ENCODE data around the gene FNDC10.

Gene FNDC10

DNA sequence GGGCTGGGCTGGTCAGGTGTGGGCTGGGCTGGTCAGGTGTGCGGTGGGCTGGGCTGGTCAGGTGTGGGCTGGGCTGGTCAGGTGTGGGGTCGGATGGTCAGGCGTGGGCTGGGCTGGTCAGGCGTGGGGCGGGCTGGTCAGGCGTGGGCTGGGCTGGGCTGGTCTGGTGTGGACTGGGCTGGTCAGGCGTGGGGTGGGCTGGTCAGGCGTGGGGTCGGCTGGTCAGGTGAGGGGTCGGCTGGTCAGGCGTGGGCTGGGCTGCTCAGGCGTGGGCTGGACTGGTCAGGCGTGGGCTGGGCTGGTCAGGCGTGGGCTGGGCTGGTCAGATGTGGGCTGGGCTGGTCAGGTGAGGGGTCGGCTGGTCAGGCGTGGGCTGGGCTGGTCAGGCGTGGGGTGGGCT lies 5.8 kb upstream of the FNDC10 start:
- TF ChIP-seq ARNTL (CRISPR knock-in tag; IDR thresholded peaks at IDR 0.05; ENCODE audit: borderline replicate concordance, low read depth): no peak
- no peak for TF ChIP-seq ZFP30 (CRISPR knock-in tag; IDR thresholded peaks at IDR 0.05)
- no peak for TF ChIP-seq RARB (CRISPR knock-in tag; IDR thresholded peaks at IDR 0.05)
- no peak for TF ChIP-seq OSR1 (CRISPR knock-in tag; IDR thresholded peaks at IDR 0.05)
- TF ChIP-seq TOX (CRISPR knock-in tag; IDR thresholded peaks at IDR 0.05; ENCODE audit: borderline replicate concordance): no peak
- TF ChIP-seq ZNF70 (CRISPR knock-in tag; IDR thresholded peaks at IDR 0.05): no peak
- TF ChIP-seq ZNF565 (CRISPR knock-in tag; conservative IDR thresholded peaks at IDR 0.05; ENCODE audit: low read depth): no peak
- TF ChIP-seq ZFP3 (CRISPR knock-in tag; IDR thresholded peaks at IDR 0.05): no peak
- TF ChIP-seq, protein P1, sequence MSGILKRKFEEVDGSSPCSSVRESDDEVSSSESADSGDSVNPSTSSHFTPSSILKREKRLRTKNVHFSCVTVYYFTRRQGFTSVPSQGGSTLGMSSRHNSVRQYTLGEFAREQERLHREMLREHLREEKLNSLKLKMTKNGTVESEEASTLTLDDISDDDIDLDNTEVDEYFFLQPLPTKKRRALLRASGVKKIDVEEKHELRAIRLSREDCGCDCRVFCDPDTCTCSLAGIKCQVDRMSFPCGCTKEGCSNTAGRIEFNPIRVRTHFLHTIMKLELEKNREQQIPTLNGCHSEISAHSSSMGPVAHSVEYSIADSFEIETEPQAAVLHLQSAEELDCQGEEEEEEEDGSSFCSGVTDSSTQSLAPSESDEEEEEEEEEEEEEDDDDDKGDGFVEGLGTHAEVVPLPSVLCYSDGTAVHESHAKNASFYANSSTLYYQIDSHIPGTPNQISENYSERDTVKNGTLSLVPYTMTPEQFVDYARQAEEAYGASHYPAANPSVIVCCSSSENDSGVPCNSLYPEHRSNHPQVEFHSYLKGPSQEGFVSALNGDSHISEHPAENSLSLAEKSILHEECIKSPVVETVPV (CRISPR knock-in tag; IDR thresholded peaks at IDR 0.05): no peak
- TF ChIP-seq GLIS3 (CRISPR knock-in tag; IDR thresholded peaks at IDR 0.05): no peak
- TF ChIP-seq, protein P2, sequence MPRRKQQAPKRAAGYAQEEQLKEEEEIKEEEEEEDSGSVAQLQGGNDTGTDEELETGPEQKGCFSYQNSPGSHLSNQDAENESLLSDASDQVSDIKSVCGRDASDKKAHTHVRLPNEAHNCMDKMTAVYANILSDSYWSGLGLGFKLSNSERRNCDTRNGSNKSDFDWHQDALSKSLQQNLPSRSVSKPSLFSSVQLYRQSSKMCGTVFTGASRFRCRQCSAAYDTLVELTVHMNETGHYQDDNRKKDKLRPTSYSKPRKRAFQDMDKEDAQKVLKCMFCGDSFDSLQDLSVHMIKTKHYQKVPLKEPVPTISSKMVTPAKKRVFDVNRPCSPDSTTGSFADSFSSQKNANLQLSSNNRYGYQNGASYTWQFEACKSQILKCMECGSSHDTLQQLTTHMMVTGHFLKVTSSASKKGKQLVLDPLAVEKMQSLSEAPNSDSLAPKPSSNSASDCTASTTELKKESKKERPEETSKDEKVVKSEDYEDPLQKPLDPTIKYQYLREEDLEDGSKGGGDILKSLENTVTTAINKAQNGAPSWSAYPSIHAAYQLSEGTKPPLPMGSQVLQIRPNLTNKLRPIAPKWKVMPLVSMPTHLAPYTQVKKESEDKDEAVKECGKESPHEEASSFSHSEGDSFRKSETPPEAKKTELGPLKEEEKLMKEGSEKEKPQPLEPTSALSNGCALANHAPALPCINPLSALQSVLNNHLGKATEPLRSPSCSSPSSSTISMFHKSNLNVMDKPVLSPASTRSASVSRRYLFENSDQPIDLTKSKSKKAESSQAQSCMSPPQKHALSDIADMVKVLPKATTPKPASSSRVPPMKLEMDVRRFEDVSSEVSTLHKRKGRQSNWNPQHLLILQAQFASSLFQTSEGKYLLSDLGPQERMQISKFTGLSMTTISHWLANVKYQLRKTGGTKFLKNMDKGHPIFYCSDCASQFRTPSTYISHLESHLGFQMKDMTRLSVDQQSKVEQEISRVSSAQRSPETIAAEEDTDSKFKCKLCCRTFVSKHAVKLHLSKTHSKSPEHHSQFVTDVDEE (CRISPR knock-in tag; IDR thresholded peaks at IDR 0.05): no peak
- TF ChIP-seq PPARA (CRISPR knock-in tag; IDR thresholded peaks at IDR 0.05; ENCODE audit: borderline replicate concordance): no peak
- no peak for TF ChIP-seq SNAI2 (CRISPR knock-in tag; IDR thresholded peaks at IDR 0.05)
- TF ChIP-seq, protein P3, sequence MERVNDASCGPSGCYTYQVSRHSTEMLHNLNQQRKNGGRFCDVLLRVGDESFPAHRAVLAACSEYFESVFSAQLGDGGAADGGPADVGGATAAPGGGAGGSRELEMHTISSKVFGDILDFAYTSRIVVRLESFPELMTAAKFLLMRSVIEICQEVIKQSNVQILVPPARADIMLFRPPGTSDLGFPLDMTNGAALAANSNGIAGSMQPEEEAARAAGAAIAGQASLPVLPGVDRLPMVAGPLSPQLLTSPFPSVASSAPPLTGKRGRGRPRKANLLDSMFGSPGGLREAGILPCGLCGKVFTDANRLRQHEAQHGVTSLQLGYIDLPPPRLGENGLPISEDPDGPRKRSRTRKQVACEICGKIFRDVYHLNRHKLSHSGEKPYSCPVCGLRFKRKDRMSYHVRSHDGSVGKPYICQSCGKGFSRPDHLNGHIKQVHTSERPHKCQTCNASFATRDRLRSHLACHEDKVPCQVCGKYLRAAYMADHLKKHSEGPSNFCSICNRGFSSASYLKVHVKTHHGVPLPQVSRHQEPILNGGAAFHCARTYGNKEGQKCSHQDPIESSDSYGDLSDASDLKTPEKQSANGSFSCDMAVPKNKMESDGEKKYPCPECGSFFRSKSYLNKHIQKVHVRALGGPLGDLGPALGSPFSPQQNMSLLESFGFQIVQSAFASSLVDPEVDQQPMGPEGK (CRISPR knock-in tag; IDR thresholded peaks at IDR 0.05; ENCODE audit: borderline replicate concordance): no peak
- TF ChIP-seq ZNF8 (CRISPR knock-in tag; IDR thresholded peaks at IDR 0.05): no peak
- TF ChIP-seq, protein P4, sequence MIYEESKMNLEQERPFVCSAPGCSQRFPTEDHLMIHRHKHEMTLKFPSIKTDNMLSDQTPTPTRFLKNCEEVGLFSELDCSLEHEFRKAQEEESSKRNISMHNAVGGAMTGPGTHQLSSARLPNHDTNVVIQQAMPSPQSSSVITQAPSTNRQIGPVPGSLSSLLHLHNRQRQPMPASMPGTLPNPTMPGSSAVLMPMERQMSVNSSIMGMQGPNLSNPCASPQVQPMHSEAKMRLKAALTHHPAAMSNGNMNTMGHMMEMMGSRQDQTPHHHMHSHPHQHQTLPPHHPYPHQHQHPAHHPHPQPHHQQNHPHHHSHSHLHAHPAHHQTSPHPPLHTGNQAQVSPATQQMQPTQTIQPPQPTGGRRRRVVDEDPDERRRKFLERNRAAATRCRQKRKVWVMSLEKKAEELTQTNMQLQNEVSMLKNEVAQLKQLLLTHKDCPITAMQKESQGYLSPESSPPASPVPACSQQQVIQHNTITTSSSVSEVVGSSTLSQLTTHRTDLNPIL (CRISPR knock-in tag; IDR thresholded peaks at IDR 0.05; ENCODE audit: low read depth): no peak
- no peak for ATAC-seq

DNA sequence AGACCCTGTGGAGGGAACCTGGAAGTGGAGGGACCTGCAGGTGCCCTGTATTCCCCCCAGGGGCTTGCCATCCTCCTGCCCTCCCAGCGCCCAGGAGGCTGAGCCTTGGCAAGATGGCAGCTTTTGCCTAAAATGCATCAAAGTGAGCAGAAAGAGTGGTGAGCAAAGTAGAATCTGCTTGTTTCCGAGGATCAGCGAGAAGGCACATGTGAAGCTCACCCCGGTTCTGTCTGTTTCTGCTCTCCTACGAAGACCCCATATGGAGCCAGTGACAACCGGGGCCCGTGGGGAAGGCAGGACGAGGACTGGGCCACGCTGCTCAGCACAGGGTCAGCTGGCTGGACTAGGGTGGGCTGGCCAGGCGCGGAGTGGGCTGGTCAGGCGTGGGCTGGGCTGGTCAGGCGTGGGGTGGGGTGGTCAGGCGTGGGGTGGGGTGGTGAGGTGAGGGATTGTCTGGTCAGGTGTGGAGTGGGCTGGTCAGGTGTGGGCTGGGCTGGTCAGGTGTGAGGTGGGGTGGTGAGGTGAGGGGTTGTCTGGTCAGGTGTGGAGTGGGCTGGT lies 5.2 kb upstream of the FNDC10 start:
- no peak for TF ChIP-seq TCF4 (CRISPR knock-in tag; IDR thresholded peaks at IDR 0.05; ENCODE audit: borderline replicate concordance)
- no peak for ATAC-seq

DNA sequence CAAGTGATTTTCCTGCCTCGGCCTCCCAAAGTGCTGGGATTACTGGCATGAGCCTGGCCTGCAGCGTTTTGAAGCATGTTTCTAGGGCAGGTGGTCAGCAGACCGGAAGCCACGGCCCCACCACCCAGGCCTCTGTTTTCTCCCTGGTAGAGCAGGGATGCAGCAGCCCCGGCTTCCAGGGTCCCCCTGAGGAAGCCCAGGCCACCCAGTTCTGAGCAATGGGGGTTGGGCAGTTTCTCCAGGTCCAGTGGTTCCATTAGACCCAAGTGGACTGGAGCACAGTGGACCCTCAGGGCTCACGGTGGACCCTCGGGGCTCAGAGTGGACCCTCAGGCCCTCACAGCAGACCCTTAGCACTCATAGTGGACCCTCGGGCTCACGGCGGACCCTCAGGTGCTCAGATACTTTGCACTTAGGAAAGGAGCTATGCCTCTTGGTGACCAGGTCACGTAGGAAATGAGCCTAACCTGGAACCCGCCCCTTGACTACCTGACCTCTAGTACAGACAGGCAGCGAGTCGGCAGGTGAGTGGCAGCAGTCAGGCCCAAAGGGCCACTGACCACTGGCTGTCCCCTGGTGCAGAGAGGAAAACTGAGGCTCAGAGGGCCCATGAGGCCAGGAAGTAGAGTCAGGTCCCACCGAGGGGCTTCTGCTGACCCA lies 4.6 kb upstream of the FNDC10 start:
- no peak for TF ChIP-seq SNAI2 (CRISPR knock-in tag; IDR thresholded peaks at IDR 0.05)
- TF ChIP-seq, protein P5, sequence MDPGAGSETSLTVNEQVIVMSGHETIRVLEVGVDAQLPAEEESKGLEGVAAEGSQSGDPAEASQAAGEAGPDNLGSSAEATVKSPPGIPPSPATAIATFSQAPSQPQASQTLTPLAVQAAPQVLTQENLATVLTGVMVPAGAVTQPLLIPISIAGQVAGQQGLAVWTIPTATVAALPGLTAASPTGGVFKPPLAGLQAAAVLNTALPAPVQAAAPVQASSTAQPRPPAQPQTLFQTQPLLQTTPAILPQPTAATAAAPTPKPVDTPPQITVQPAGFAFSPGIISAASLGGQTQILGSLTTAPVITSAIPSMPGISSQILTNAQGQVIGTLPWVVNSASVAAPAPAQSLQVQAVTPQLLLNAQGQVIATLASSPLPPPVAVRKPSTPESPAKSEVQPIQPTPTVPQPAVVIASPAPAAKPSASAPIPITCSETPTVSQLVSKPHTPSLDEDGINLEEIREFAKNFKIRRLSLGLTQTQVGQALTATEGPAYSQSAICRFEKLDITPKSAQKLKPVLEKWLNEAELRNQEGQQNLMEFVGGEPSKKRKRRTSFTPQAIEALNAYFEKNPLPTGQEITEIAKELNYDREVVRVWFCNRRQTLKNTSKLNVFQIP (CRISPR knock-in tag; IDR thresholded peaks at IDR 0.05; ENCODE audit: borderline replicate concordance, low read depth): no peak
- TF ChIP-seq, protein P1 (CRISPR knock-in tag; IDR thresholded peaks at IDR 0.05): no peak
- no peak for TF ChIP-seq TOX (CRISPR knock-in tag; IDR thresholded peaks at IDR 0.05; ENCODE audit: borderline replicate concordance)
- TF ChIP-seq, protein P3 (CRISPR knock-in tag; IDR thresholded peaks at IDR 0.05; ENCODE audit: borderline replicate concordance): no peak
- no peak for TF ChIP-seq ZFP3 (CRISPR knock-in tag; IDR thresholded peaks at IDR 0.05)
- TF ChIP-seq RARB (CRISPR knock-in tag; IDR thresholded peaks at IDR 0.05): no peak
- TF ChIP-seq OSR1 (CRISPR knock-in tag; IDR thresholded peaks at IDR 0.05): no peak
- TF ChIP-seq ARNTL (CRISPR knock-in tag; IDR thresholded peaks at IDR 0.05; ENCODE audit: borderline replicate concordance, low read depth): no peak
- ATAC-seq: no peak
